Ovary (tissue), 3 donors: Measurements from ENCODE around the gene VILL.

ENCODE experiments used
- EP300 ChIP-seq: sonication (generic); formaldehyde crosslinking; IDR thresholded peaks from one replicate; pipeline ENCODE4 v1.6.1; 2017; ENCODE audit warnings: antibody characterized with exemption
- POLR2A ChIP-seq: fragments of 450-650 bp; IDR thresholded peaks from one replicate; pipeline ENCODE4 v1.6.1; 2017; ENCODE audit warnings: antibody characterized with exemption, mild to moderate bottlenecking, moderate library complexity
- TF ChIP-seq, protein P1 (sequence below), 3 donors: fragments of 450-650 bp in 2 of 3; fragments of 200-600 bp in 1 of 3; IDR thresholded peaks; one replicate each; pipeline versions ENCODE4 v1.5.1 to v1.8.0; 2016 to 2022; ENCODE audit warnings: antibody characterized with exemption in 3 of 3, mild to moderate bottlenecking in 1 of 3
- donor health status: DM: no; HTN: no; CAD: no.

DNA sequence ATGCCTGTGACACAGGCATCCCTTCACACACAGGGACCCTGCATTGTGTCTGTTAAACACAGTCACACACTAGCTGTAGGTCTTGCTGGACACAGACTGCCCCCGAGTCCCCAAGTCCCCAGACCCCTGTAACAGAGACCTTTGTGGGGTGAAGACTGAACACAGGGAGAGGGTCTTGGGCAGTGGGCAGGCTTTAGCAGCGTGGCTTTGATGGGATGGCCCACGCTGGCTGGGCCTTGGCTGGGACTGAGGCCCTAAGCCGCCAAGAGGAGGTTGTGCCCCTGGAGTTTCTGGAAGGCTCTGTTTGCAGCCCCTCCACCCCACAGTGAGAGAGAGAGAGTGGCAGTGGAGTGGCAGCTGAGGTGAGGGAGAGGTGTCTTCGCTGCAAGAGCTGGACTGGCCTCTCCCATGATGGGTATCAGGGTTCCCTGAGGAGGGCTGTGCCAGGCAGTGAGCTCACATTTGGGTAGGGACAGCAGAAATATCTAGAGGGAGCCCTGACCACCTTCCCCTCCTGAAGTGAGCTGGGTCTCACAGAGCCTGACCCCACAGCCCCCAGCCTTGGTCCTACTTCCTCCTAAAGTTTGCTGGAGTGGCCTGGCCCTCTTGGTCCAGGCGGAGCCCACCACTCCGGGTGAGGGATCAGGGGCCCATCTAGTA is 635 bp upstream of the VILL start:
- no peak for TF ChIP-seq EP300
- TF ChIP-seq, protein P1, sequence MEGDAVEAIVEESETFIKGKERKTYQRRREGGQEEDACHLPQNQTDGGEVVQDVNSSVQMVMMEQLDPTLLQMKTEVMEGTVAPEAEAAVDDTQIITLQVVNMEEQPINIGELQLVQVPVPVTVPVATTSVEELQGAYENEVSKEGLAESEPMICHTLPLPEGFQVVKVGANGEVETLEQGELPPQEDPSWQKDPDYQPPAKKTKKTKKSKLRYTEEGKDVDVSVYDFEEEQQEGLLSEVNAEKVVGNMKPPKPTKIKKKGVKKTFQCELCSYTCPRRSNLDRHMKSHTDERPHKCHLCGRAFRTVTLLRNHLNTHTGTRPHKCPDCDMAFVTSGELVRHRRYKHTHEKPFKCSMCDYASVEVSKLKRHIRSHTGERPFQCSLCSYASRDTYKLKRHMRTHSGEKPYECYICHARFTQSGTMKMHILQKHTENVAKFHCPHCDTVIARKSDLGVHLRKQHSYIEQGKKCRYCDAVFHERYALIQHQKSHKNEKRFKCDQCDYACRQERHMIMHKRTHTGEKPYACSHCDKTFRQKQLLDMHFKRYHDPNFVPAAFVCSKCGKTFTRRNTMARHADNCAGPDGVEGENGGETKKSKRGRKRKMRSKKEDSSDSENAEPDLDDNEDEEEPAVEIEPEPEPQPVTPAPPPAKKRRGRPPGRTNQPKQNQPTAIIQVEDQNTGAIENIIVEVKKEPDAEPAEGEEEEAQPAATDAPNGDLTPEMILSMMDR (IDR thresholded peaks at IDR 0.05), result no peak
- no peak for TF ChIP-seq POLR2A
